Activated T-cell treated with anti-CD3 and anti-CD28 coated beads, Interleukin-2, amount 50 U/mL, for 4 hours (primary cell): Measurements from ENCODE around the gene LRP10. TPM values are rescaled to one million over a fixed set of nuclear protein-coding genes. Genes with fewer than 3 reads are reported as not detected.
"Not testable (repeated sequence)": the region's sequence is repeated elsewhere in the genome, so short reads cannot be mapped to it uniquely, and the experiment has no call there.

ENCODE experiments used
- ATAC-seq, 2 donors: fragments of 200-7000 bp; cut with Tn5 transposase; one replicate each; pipeline ENCODE4 v1.10.0; 2021
- DNase-seq: peaks from one replicate; pipeline ENCODE4 v3.0.0-alpha.2; 2020
- H3K27me3 Mint-ChIP-seq: one replicate; pipeline ENCODE4 v1.8.0; 2021; ENCODE audit warnings: low read depth, mixed read lengths
- H3K36me3 Mint-ChIP-seq: one replicate; pipeline ENCODE4 v1.8.0; 2022; ENCODE audit warnings: mixed read lengths; ENCODE audit not compliant: insufficient read depth
- H3K4me1 Mint-ChIP-seq: one replicate; pipeline ENCODE4 v1.8.0; 2021; ENCODE audit warnings: low read depth, mixed read lengths
- H3K4me3 Mint-ChIP-seq: one replicate; pipeline ENCODE4 v1.8.0; 2021; ENCODE audit warnings: mild to moderate bottlenecking, moderate library complexity, mixed read lengths
- H3K9me3 Mint-ChIP-seq: one replicate; pipeline ENCODE4 v1.8.0; 2021; ENCODE audit warnings: mixed read lengths
- total RNA-seq, 3 donors: library from RNA; stranded (reverse); gene quantifications; one replicate each; pipeline ENCODE4 v1.2.1, GENCODE V29; 2021

The LRP10 gene, protein sequence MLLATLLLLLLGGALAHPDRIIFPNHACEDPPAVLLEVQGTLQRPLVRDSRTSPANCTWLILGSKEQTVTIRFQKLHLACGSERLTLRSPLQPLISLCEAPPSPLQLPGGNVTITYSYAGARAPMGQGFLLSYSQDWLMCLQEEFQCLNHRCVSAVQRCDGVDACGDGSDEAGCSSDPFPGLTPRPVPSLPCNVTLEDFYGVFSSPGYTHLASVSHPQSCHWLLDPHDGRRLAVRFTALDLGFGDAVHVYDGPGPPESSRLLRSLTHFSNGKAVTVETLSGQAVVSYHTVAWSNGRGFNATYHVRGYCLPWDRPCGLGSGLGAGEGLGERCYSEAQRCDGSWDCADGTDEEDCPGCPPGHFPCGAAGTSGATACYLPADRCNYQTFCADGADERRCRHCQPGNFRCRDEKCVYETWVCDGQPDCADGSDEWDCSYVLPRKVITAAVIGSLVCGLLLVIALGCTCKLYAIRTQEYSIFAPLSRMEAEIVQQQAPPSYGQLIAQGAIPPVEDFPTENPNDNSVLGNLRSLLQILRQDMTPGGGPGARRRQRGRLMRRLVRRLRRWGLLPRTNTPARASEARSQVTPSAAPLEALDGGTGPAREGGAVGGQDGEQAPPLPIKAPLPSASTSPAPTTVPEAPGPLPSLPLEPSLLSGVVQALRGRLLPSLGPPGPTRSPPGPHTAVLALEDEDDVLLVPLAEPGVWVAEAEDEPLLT
- 10 to 100 TPM; 19.3 to 33.7 (median 26.2) TPM for total RNA-seq

DNA sequence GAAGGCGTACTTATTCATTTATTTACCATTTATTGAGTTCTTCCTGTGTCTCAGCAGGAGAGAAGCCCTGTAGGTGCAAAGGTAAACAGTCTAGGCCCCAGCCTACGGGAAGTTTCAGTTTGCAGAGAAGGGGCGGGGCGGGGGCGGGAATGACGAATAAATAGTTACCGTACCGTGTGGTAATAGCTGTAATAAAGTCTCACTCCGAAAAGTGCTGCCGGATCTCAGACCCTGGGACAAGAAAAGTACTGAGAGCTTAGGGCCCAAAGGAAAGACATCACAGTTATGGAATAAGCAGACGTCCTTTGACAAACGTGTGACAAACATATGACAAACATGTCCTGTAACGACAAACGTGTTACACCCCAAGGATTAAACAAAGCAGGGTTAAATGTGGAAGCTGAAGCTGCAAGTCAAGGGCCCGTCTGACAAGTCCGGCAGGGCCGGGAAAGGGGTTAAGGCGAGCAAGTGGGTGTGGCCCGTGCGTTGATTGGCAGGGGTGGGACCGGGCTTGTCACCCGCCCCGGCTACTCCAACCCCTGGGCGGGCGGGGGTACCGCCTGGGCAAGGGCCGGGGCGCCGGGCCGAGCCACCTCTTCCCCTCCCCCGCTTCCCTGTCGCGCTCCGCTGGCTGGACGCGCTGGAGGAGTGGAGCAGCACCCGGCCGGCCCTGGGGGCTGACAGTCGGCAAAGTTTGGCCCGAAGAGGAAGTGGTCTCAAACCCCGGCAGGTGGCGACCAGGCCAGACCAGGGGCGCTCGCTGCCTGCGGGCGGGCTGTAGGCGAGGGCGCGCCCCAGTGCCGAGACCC, at the start of gene LRP10:
LRP10 (plus strand) TSS at position 517 of the 809 bp plus-strand sequence. CDS start 564 bp downstream, outside the sequence.
- Mint-ChIP-seq H3K36me3 (peaks cover 16% of the 10 kb centered on the region), H3K9me3 (no peaks in the 10 kb centered on the region), H3K4me1 (peaks cover 42% of the 10 kb centered on the region), H3K4me3 (peak within 1 kb of the TSS; percentile 92), H3K27me3 (no peaks in the 10 kb centered on the region)
- DNase-seq = peak; percentile 75
- ATAC-seq = peak; percentile 76 to 80

DNA sequence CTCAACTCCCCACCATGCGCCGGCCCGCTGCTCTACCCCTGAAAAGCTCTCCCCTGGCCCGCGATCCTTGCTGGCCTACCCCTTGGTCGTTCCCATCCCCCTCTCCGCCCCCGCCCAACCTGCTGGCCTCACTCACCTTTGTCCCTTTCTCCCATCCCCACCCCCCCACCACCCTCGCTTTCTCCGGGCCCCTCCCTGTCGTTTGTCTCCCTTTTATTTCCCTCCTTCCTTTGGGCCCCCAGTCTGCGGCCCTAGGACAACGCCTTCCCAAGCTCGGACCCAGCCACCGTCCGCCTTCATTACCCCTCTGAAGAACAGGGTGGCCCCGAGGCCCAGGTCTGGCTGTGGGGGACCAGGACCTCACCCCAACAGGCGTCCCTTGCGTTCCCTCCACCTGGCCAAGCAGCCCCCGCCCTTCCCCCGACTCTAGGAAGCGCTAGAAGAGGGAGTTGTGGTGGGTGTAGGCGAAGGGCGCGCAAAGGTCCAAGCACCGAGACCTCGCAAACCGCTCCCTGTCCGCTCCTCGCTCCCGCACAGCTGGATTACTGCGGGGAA, 49.4 kb upstream of the LRP10 start:
- DNase-seq (no peak), ATAC-seq (no peak)
- H3K4me3 Mint-ChIP-seq = no peak overlapping the region
- no peaks in the 10 kb centered on the region for H3K9me3 Mint-ChIP-seq
- H3K27me3 Mint-ChIP-seq = peaks cover 11% of the 10 kb centered on the region
- H3K36me3 Mint-ChIP-seq = no peaks in the 10 kb centered on the region
- H3K4me1 Mint-ChIP-seq = peaks cover 14% of the 10 kb centered on the region

DNA sequence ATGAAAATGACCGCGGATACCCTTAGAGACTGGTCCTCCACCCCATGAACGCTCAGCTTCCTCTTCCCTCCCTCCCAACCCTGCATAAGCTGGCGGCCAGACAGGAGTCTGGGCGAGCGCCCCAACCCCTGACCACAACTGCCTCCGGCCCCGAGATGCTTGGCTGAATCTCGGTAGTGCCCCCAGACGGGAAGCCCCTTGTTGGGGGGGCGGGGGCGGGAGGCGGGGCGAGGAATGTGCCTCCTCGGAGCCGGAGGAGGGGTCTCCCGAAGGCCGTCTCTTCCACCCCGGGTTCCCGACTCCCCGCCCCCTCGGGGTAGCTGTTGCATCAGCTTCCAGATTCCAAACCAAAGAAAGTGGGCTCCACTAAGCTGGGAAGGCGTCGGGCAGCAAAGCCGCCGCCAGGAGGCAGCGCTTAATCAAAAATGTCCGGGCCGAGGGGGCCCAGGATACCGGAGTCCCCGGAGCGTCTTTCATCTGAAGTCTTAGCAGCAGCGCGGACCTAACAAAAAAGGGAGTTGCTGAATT, 48.9 kb upstream of the LRP10 start:
- Mint-ChIP-seq H3K4me3 (peak overlapping the region; percentile 58), H3K27me3 (peaks cover 11% of the 10 kb centered on the region), H3K4me1 (peaks cover 14% of the 10 kb centered on the region), H3K9me3 (no peaks in the 10 kb centered on the region), H3K36me3 (no peaks in the 10 kb centered on the region)
- ATAC-seq (peak; percentile 85 to 91), DNase-seq (peak; percentile 65)

DNA sequence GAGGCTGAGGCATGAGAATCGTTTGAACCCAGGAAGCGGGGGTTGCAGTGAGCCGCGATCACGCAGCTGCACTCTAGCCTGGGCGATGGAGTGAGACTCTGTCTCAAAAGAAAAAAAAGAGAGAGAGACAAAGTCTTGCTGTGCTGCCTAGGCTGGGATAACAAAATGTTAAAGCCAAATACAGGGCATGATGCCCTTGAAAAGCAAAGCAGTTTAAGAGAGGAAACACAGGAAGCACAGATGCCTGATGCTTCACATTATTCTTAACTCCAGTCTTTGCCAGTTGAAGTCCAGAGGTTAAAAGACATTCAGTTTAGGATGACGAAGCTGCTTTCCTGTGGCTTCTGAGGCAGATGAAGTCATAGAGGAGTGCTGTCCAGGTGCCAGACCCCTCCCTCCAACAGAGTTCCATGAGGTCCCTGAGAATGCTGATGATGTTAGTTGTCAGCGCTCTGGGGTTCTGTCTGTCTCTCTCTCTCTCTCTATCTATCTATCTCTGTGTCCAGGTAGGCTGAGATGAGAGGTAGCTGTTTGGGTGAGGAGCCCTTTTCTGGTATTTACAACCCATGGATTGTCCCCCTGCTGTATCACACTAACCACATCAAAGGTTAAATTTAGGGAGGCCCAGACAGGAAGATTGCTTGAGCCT, 46.7 kb upstream of the LRP10 start:
- Mint-ChIP-seq H3K27me3 (peaks cover 11% of the 10 kb centered on the region), H3K9me3 (no peaks in the 10 kb centered on the region), H3K36me3 (no peaks in the 10 kb centered on the region), H3K4me1 (peaks cover 20% of the 10 kb centered on the region), H3K4me3 (no peak overlapping the region)
- ATAC-seq (no peak), DNase-seq (no peak)

DNA sequence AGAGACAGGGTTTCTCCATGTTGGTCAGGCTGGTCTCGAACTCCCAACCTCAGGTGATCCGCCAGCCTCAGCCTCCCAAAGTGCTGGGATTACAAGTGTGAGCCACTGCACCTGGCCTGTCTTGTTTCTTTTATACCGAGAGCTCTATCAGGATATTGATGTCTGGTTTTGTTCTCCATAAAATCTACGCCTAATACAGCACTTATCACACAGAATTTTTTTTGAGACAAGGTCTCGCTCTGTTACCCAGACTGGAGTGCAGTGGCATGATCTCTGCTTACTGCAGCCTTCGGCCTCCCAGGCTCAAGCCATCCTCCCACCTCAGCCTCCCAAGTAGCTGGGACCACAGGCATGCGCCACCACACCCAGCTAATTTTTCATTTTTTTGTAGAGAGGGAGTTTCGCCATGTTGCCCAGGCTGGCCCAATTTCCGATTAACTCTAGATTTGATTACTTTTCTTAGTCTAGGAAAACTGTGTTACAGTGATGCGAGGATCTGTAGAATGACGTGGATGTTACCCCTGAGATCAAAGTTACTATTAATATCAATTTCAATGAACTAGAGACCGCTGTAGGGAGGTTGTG, 42.4 kb upstream of the LRP10 start:
- DNase-seq, H3K27me3 Mint-ChIP-seq, H3K9me3 Mint-ChIP-seq: not testable (repeated sequence)
- Mint-ChIP-seq H3K36me3 (peaks cover 11% of the 10 kb centered on the region), H3K4me1 (peaks cover 30% of the 10 kb centered on the region), H3K4me3 (peak overlapping the region; percentile 93)
- ATAC-seq = peak; percentile 4

DNA sequence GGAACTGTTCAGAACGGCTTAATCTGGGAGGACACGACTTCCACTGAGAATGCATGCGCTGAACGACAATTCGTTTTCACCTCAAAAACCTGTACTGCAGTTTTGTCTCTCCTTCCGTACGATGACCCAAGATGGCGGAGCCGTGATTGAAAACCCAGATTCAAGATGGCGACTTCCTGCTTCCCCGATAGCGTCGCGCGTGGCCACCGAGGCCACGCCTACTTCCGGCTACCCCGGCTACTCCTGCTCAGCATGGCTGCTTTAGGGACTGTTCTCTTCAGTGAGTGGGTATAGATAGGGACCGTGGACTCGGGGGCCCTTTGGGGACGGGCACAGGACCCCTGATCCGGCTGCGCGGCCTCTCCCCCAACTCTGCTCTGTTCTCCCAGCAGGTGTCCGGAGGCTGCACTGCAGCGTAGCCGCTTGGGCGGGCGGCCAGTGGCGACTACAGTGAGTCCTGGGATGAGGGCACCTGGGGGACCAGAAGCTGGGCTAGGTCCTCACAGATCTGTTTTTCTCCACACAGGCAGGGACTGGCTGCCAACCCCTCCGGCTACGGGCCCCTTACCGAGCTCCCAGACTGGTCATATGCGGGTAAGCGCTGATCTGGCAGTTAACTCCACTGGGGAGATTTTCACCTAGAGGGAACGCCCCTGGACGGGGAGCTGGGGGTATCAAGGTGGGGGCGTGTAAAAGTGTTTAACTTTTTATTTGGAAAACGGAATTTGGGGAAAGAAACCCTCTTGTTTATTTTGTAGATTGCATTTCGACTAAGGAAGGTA, 41.7 kb upstream of the LRP10 start, which contains the start of gene MRPL52:
MRPL52 (plus strand) TSS at position 227 of the 782 bp plus-strand sequence; CDS start at position 253, 26 bp downstream.
- DNase-seq (peak; percentile 86), ATAC-seq (peak; percentile 97)
- H3K27me3 Mint-ChIP-seq = no peaks in the 10 kb centered on the region
- no peaks in the 10 kb centered on the region for H3K9me3 Mint-ChIP-seq
- peaks cover 24% of the 10 kb centered on the region for H3K4me1 Mint-ChIP-seq
- H3K4me3 Mint-ChIP-seq = peak within 1 kb of the TSS; percentile 93
- peaks cover 11% of the 10 kb centered on the region for H3K36me3 Mint-ChIP-seq

DNA sequence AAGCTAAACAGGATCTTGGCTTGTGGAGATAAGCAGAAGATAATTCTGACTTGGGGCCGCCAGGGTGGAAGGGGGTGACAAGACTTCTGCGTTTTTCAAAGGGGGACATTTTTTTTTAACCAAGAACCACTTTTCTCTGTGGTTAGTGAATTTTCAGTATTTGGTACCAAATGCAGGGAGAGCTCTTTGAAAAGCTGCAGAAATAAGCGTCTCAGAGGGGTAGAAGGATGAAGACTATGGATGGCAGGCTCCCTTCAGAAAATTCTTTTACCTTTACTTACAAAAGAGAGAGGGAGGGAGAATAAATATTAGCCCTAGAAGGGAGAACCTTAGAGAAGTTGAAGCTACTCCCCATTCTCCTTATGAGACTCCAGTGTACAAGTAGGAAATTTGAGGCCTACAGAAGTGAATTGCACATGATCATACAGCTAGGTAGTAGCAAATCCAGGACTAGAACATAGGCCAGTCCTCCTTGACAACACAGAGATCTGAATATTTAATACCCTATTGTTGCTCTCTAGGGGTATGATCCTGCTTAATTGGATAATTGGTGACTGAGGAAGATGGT, 41.0 kb upstream of the LRP10 start:
- ATAC-seq (peak in 1 of 2 donors; percentile 23), DNase-seq (no peak)
- H3K4me3 Mint-ChIP-seq = peak overlapping the region; percentile 93
- H3K9me3 Mint-ChIP-seq = no peaks in the 10 kb centered on the region
- H3K4me1 Mint-ChIP-seq = peaks cover 24% of the 10 kb centered on the region
- H3K36me3 Mint-ChIP-seq = peaks cover 16% of the 10 kb centered on the region
- no peaks in the 10 kb centered on the region for H3K27me3 Mint-ChIP-seq

DNA sequence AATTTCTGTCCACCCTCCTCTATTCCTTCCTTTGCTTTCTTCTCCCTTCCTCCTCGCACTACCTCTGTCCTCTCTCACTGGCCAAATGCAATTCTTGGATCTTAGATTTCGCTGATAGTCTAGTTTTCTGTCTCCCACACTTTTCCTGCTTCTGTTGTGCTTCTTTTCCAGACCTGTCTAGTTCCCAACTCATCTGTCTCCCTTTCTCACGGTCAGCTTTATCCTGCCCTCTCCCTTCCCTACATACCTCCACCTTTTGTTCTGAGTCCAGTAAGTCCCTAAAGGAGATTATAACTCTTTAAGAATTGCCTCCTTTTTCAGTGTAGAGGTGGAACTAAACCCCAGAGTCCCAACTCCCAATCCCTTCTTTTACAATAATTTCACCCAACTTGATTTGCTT, 36.0 kb upstream of the LRP10 start:
- peaks cover 14% of the 10 kb centered on the region for H3K27me3 Mint-ChIP-seq
- DNase-seq (no peak), ATAC-seq (no peak)
- H3K9me3 Mint-ChIP-seq = no peaks in the 10 kb centered on the region
- H3K4me3 Mint-ChIP-seq = no peak overlapping the region
- peaks cover 15% of the 10 kb centered on the region for H3K36me3 Mint-ChIP-seq
- H3K4me1 Mint-ChIP-seq = peaks cover 21% of the 10 kb centered on the region

DNA sequence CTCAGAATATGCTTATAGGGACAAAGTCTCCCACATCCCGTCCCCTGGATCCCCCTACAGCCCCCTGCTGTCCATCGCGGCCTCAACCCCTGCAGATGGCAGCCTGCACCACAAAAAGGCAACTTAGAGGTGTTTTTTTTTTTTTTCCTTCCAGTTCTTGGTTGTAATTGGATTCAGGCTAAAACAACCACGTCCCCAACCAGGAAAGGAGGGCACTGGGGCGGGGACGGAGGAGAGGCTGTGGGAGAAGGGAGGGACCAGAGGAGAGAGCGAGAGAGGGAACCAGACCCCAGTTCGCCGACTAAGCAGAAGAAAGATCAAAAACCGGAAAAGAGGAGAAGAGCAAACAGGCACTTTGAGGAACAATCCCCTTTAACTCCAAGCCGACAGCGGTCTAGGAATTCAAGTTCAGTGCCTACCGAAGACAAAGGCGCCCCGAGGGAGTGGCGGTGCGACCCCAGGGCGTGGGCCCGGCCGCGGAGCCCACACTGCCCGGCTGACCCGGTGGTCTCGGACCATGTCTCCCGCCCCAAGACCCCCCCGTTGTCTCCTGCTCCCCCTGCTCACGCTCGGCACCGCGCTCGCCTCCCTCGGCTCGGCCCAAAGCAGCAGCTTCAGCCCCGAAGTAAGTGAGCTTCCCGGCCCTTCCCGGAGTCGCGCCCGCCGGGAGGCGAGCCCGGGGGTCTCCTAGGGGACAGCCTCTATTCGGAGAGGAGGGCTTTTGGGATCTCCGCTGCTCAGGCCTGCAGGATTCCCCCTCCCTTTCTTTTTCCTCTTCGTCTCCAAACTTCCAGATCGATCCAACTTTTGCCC, 35.0 kb upstream of the LRP10 start, which contains the start of gene MMP14:
MMP14 (plus strand) TSS at position 285 of the 813 bp plus-strand sequence; CDS start at position 518, 233 bp downstream.
- no peaks in the 10 kb centered on the region for H3K9me3 Mint-ChIP-seq

DNA sequence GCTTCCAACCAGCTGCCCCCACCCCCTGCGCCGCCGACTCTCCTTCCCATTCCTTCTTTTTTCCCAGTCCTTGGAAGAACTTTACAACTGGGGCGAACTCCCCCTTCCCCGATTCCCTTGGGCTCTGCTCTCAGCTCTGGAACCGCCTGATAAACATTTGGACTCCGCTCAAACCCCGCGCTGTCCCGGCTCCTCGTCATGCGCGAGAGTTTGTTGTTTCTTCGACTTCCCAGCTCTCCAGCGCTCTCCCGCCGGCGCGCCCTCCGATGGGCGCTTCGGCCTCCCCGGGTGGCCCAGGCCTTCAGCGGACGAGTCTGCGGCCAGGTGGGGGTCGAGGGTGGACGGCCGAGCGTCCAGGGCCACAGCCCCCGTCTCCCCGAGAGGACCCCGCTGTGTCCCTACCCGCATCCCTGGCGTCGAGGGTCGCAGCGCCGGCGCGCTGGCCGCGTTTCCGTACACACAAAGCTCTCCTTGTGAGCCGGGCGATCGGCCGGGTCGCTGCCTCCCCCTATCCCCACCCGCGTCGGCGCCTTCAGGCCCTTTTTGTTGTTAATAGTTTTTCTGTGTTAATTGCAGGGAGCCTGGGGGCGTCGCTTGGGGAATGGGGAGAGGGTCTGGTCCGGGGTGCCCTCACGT, 34.3 kb upstream of the LRP10 start:
- Mint-ChIP-seq H3K4me1 (peaks cover 9% of the 10 kb centered on the region), H3K9me3 (no peaks in the 10 kb centered on the region), H3K36me3 (peaks cover 5% of the 10 kb centered on the region), H3K4me3 (peak overlapping the region; percentile 81), H3K27me3 (peaks cover 14% of the 10 kb centered on the region)
- ATAC-seq (peak; percentile 51 to 64), DNase-seq (no peak)

More for the DNA sequence above, 35.0 kb upstream of the LRP10 start, which contains the start of gene MMP14:
- ATAC-seq (peak in 1 of 2 donors; percentile 24), DNase-seq (no peak)
- Mint-ChIP-seq H3K4me3 (peak within 1 kb of the TSS; percentile 81), H3K27me3 (peaks cover 14% of the 10 kb centered on the region), H3K36me3 (peaks cover 8% of the 10 kb centered on the region), H3K4me1 (peaks cover 14% of the 10 kb centered on the region)
